Endodermal cell (in vitro differentiated cells): ENCODE results near the gene DCAF15. TPM values are rescaled to one million over a fixed set of nuclear protein-coding genes. Genes with fewer than 3 reads are reported as not detected.
A peak's percentile ranks its signal among the peaks of the same experiment; 100 is the strongest.

Source experiments
- DNase-seq: peaks from one replicate; pipeline ENCODE4 v3.0.0-alpha.2; 2017
- H3K27ac ChIP-seq: 2 replicates; pipeline ENCODE4 v1.5.1; 2013; ENCODE audit warnings: mild to moderate bottlenecking, low read depth, low read length, moderate library complexity
- H3K27me3 ChIP-seq: 2 replicates; pipeline ENCODE4 v1.6.1; 2013; ENCODE audit warnings: mild to moderate bottlenecking, low read length, moderate library complexity; ENCODE audit not compliant: insufficient read depth, control insufficient read depth, poor library complexity, severe bottlenecking
- H3K36me3 ChIP-seq: 2 replicates; pipeline ENCODE4 v1.7.0; 2013; ENCODE audit warnings: mild to moderate bottlenecking, low read length, moderate library complexity; ENCODE audit not compliant: control insufficient read depth, insufficient read depth
- H3K4me1 ChIP-seq: one replicate; pipeline ENCODE4 v1.7.0; 2013; ENCODE audit warnings: low read length; ENCODE audit not compliant: control insufficient read depth, insufficient read depth
- H3K4me3 ChIP-seq: 2 replicates; pipeline ENCODE4 v1.5.1; 2013; ENCODE audit warnings: mild to moderate bottlenecking, low read length, moderate library complexity
- H3K9ac ChIP-seq: 2 replicates; pipeline ENCODE4 v1.6.1; 2013; ENCODE audit warnings: mild to moderate bottlenecking, low read length, moderate library complexity; ENCODE audit not compliant: poor library complexity, severe bottlenecking; ENCODE audit errors: extremely low read depth
- H3K9me3 ChIP-seq: 2 replicates; pipeline ENCODE4 v1.6.1; 2013; ENCODE audit warnings: mild to moderate bottlenecking, low read length, moderate library complexity; ENCODE audit not compliant: control insufficient read depth
- H3K27ac Mint-ChIP-seq: 2 replicates; pipeline ENCODE4 v1.8.0; 2020; ENCODE audit warnings: mixed read lengths
- H3K27me3 Mint-ChIP-seq: 2 replicates; pipeline ENCODE4 v1.8.0; 2021; ENCODE audit warnings: mild to moderate bottlenecking, mixed read lengths; ENCODE audit not compliant: insufficient read depth
- H3K36me3 Mint-ChIP-seq: 2 replicates; pipeline ENCODE4 v1.8.0; 2020; ENCODE audit warnings: low read depth, mixed read lengths
- H3K4me1 Mint-ChIP-seq: 2 replicates; pipeline ENCODE4 v1.8.0; 2020; ENCODE audit warnings: mixed read lengths
- H3K4me3 Mint-ChIP-seq: 2 replicates; pipeline ENCODE4 v1.8.0; 2020; ENCODE audit warnings: mild to moderate bottlenecking, moderate library complexity, mixed read lengths
- H3K9me3 Mint-ChIP-seq: 2 replicates; pipeline ENCODE4 v1.8.0; 2020; ENCODE audit warnings: mild to moderate bottlenecking, mixed read lengths
- WGBS, 2 experiments: methylation state at CpG; one replicate each; pipeline versions ENCODE4 v1.1.5 to v1.1.7; 2013; ENCODE audit warnings: missing lambda C conversion rate in 2 of 2, mixed read lengths in 1 of 2; ENCODE audit not compliant: insufficient coverage in 1 of 2, insufficient read length in 1 of 2; 5-methylcytosine and 5-hydroxymethylcytosine counted together
- total RNA-seq, 2 donors: library from RNA; stranded (reverse); fragmentation: NEBNext Ultra II Directional in 1 of 2; extraction: Animal tissue kit (Norgen Biotek cat#: 25700) in 1 of 2; gene quantifications; 2 replicates in 1 of 2; 3 replicates in 1 of 2; pipeline ENCODE4 v1.2.1, GENCODE V29; 2021
- TF ChIP-seq, protein P1 (sequence below): fragments of 200-600 bp; sonication (generic); conservative IDR thresholded peaks from 2 replicates; pipeline ENCODE4 v1.5.0; 2021; ENCODE audit warnings: antibody characterized with exemption, mild to moderate bottlenecking

DCAF15 gene
- total RNA-seq, 2 donors from 2014 or later: 62.4 to 72.9 TPM

DNA sequence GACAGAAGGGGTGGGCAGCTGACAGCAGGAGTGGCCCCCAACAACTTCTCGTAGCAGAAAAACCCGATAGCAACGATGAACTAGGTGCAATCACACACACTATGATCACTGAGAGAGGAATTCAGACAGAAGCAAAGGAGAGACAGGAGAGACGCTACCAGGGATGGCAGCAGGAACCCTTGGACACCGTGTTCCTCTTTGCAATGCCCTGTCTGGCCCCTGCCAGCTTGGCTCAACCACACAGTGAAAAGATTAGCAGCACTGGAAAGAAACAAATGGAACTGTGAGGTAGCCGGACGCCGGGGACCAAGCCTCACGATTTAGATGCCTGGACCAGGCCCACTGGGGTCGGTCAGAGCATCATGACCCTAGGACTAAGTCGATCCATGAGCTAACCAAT, 23.6 kb downstream of the DCAF15 start:
- H3K36me3 ChIP-seq: peaks cover 15% of the 10 kb centered on the region
- H3K9me3 ChIP-seq: no peaks in the 10 kb centered on the region
- no peak overlapping the region for H3K27ac Mint-ChIP-seq
- no peak overlapping the region for H3K4me3 Mint-ChIP-seq
- H3K4me1 Mint-ChIP-seq: peaks cover 10% of the 10 kb centered on the region
- WGBS, 2 experiments: 91 to 98% methylated on average over 11 of the region's 11 CpGs
- H3K9ac ChIP-seq: no peak overlapping the region
- H3K9me3 Mint-ChIP-seq: no peaks in the 10 kb centered on the region
- H3K27me3 Mint-ChIP-seq: no peaks in the 10 kb centered on the region
- H3K36me3 Mint-ChIP-seq: peaks cover 43% of the 10 kb centered on the region
- no peaks in the 10 kb centered on the region for H3K27me3 ChIP-seq
- H3K4me1 ChIP-seq: no peaks in the 10 kb centered on the region
- H3K27ac ChIP-seq: no peak overlapping the region
- DNase-seq: no peak
- TF ChIP-seq, protein P1, sequence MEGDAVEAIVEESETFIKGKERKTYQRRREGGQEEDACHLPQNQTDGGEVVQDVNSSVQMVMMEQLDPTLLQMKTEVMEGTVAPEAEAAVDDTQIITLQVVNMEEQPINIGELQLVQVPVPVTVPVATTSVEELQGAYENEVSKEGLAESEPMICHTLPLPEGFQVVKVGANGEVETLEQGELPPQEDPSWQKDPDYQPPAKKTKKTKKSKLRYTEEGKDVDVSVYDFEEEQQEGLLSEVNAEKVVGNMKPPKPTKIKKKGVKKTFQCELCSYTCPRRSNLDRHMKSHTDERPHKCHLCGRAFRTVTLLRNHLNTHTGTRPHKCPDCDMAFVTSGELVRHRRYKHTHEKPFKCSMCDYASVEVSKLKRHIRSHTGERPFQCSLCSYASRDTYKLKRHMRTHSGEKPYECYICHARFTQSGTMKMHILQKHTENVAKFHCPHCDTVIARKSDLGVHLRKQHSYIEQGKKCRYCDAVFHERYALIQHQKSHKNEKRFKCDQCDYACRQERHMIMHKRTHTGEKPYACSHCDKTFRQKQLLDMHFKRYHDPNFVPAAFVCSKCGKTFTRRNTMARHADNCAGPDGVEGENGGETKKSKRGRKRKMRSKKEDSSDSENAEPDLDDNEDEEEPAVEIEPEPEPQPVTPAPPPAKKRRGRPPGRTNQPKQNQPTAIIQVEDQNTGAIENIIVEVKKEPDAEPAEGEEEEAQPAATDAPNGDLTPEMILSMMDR: no peak
- no peak overlapping the region for H3K4me3 ChIP-seq

DNA sequence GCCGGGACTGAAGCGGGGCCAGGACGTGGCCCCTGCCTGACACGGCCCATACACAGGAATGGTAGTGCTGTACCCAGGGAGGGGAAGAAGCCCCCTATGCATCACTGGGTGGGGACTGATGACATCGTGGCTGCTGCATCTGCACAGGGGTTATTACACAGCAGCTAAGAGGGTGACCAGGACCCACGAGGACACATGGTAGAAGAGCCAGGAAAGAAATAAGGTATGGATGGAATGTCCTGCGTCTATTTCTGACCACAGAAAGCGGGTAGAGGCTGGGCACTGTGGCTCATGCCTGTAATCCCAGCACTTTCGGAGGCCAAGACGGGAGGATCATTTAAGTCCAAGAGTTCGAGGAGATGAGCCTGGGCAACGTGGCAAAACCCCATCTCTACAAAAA, 24.1 kb downstream of the DCAF15 start:
- Histone ChIP-seq H3K27me3 (no peaks in the 10 kb centered on the region), H3K9ac (no peak overlapping the region), H3K4me3 (no peak overlapping the region), H3K4me1 (no peaks in the 10 kb centered on the region), H3K9me3 (no peaks in the 10 kb centered on the region), H3K27ac (no peak overlapping the region), H3K36me3 (peaks cover 15% of the 10 kb centered on the region)
- no peaks in the 10 kb centered on the region for H3K9me3 Mint-ChIP-seq
- H3K4me1 Mint-ChIP-seq: peaks cover 10% of the 10 kb centered on the region
- no peak overlapping the region for H3K4me3 Mint-ChIP-seq
- H3K27me3 Mint-ChIP-seq: no peaks in the 10 kb centered on the region
- peaks cover 39% of the 10 kb centered on the region for H3K36me3 Mint-ChIP-seq
- 91 to 95% methylated on average over 9 to 12 of the region's 12 CpGs for WGBS, 2 experiments
- no peak for DNase-seq
- H3K27ac Mint-ChIP-seq: no peak overlapping the region
- TF ChIP-seq, protein P1: no peak

DNA sequence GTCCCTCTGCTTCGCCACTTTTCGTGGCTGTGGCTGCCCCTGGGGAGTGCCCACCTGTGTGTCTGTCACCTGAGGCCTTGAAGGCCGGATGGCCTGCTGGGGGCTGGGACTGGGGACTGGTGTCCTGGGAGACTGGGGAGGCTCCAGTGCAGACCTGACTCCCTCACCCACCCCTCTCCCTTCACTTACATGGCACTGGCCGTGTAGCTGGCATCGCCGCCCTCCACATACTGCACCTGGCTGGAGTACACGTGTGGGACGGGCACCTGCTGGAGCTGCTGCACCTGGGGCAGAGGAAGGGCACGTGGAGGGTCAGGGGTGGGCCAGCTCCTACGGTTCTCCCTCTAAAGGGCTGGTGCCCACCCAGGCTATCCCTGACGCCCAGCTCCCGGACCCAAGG, 25.5 kb downstream of the DCAF15 start:
- H3K36me3 Mint-ChIP-seq: peaks cover 37% of the 10 kb centered on the region
- H3K27me3 Mint-ChIP-seq: no peaks in the 10 kb centered on the region
- Histone ChIP-seq H3K4me3 (no peak overlapping the region), H3K9ac (no peak overlapping the region), H3K36me3 (peaks cover 11% of the 10 kb centered on the region), H3K9me3 (no peaks in the 10 kb centered on the region), H3K27me3 (no peaks in the 10 kb centered on the region), H3K4me1 (no peaks in the 10 kb centered on the region), H3K27ac (no peak overlapping the region)
- H3K9me3 Mint-ChIP-seq: no peaks in the 10 kb centered on the region
- H3K27ac Mint-ChIP-seq: peak overlapping the region; percentile 75
- TF ChIP-seq, protein P1: no peak
- DNase-seq: no peak
- peak overlapping the region; percentile 45 for H3K4me3 Mint-ChIP-seq
- peaks cover 10% of the 10 kb centered on the region for H3K4me1 Mint-ChIP-seq
- 86 to 94% methylated on average over 9 to 12 of the region's 12 CpGs for whole genome bisulfite sequencing, 2 experiments
